Mesenchymal stem cell (in vitro differentiated cells and primary cell): Measurements from ENCODE around the gene C19orf73.
A peak's percentile ranks its signal among the peaks of the same experiment; 100 is the strongest.

Source experiments
- DNase-seq: peaks from one replicate; pipeline ENCODE4 v3.0.0-alpha.2; 2013
- H2AFZ ChIP-seq: one replicate; pipeline ENCODE4 v1.6.1; 2013; ENCODE audit warnings: low read depth, mild to moderate bottlenecking, control low read depth, inconsistent platforms, low read length, moderate library complexity
- H2AK5ac ChIP-seq: 2 replicates; pipeline ENCODE4 v1.6.1; 2013; ENCODE audit warnings: low read length, moderate library complexity, mild to moderate bottlenecking, inconsistent platforms; ENCODE audit not compliant: severe bottlenecking
- H2BK120ac ChIP-seq: one replicate; pipeline ENCODE4 v1.6.1; 2013; ENCODE audit warnings: low read depth, mild to moderate bottlenecking, inconsistent platforms, low read length, moderate library complexity
- H2BK12ac ChIP-seq, 2 experiments: one replicate each; pipeline ENCODE4 v1.6.1; 2013; ENCODE audit warnings: inconsistent platforms in 2 of 2, low read length in 2 of 2, mild to moderate bottlenecking in 2 of 2, moderate library complexity in 2 of 2, control low read depth in 1 of 2
- H2BK15ac ChIP-seq: one replicate; pipeline ENCODE4 v1.6.1; 2013; ENCODE audit warnings: mild to moderate bottlenecking, low read depth, inconsistent platforms; ENCODE audit not compliant: poor library complexity, severe bottlenecking
- H2BK5ac ChIP-seq: 2 replicates; pipeline ENCODE4 v1.6.1; 2013; ENCODE audit warnings: low read depth, mild to moderate bottlenecking, low read length, control low read depth, inconsistent platforms; ENCODE audit not compliant: poor library complexity, severe bottlenecking
- H3K14ac ChIP-seq, 2 experiments: one replicate each; pipeline ENCODE4 v1.6.1; 2013; ENCODE audit warnings: inconsistent platforms in 2 of 2, low read length in 2 of 2, control low read depth in 1 of 2, mild to moderate bottlenecking in 1 of 2, moderate library complexity in 1 of 2
- H3K18ac ChIP-seq, 2 experiments: one replicate each; pipeline ENCODE4 v1.6.1; 2013; ENCODE audit warnings: inconsistent platforms in 2 of 2, low read length in 2 of 2, control low read depth in 1 of 2, low read depth in 1 of 2, mild to moderate bottlenecking in 1 of 2
- H3K23ac ChIP-seq, 2 experiments: one replicate each; pipeline ENCODE4 v1.6.1; 2013; ENCODE audit warnings: inconsistent platforms in 2 of 2, low read length in 2 of 2, mild to moderate bottlenecking in 2 of 2, moderate library complexity in 2 of 2, control low read depth in 1 of 2
- H3K27ac ChIP-seq: 2 replicates; pipeline ENCODE4 v1.5.1; 2013; ENCODE audit warnings: mild to moderate bottlenecking, moderate library complexity, low read length, control low read depth, inconsistent platforms; ENCODE audit not compliant: poor library complexity, severe bottlenecking
- H3K27me3 ChIP-seq, 2 experiments: 2 replicates each; pipeline versions ENCODE4 v1.6.1 to v1.7.0; 2013; ENCODE audit warnings: low read length in 2 of 2, mild to moderate bottlenecking in 2 of 2, moderate library complexity in 2 of 2, control low read depth in 1 of 2, inconsistent platforms in 1 of 2; ENCODE audit not compliant: control insufficient read depth in 1 of 2, insufficient read depth in 1 of 2
- H3K36me3 ChIP-seq, 2 experiments: 2 replicates each; pipeline versions ENCODE4 v1.6.1 to v1.7.0; 2013; ENCODE audit warnings: low read length in 2 of 2, control low read depth in 1 of 2, inconsistent platforms in 1 of 2, low read depth in 1 of 2, mild to moderate bottlenecking in 1 of 2; ENCODE audit not compliant: insufficient read depth in 2 of 2, control insufficient read depth in 1 of 2
- H3K4ac ChIP-seq, 2 experiments: one replicate each; pipeline ENCODE4 v1.6.1; 2013; ENCODE audit warnings: inconsistent platforms in 2 of 2, low read length in 2 of 2, mild to moderate bottlenecking in 2 of 2, moderate library complexity in 2 of 2, control low read depth in 1 of 2, low read depth in 1 of 2
- H3K4me1 ChIP-seq: 2 replicates; pipeline ENCODE4 v1.6.1; 2013; ENCODE audit warnings: low read depth, low read length, control low read depth; ENCODE audit not compliant: control insufficient read depth, insufficient read depth
- H3K4me2 ChIP-seq: 2 replicates; pipeline ENCODE4 v1.6.1; 2013; ENCODE audit warnings: low read length, mild to moderate bottlenecking, inconsistent platforms; ENCODE audit not compliant: poor library complexity, severe bottlenecking
- H3K4me3 ChIP-seq, 2 experiments: 2 replicates each; pipeline versions ENCODE4 v1.5.1 to v1.7.0; 2013; ENCODE audit warnings: low read length in 2 of 2, mild to moderate bottlenecking in 2 of 2, control low read depth in 1 of 2, low read depth in 1 of 2; ENCODE audit not compliant: insufficient read depth in 1 of 2
- H3K79me1 ChIP-seq: replicated peaks from 2 replicates; pipeline ENCODE4 v1.6.1; 2013; ENCODE audit warnings: mild to moderate bottlenecking, control low read depth, low read length, inconsistent platforms; ENCODE audit not compliant: poor library complexity, severe bottlenecking
- H3K9ac ChIP-seq: 2 replicates; pipeline ENCODE4 v1.7.0; 2013; ENCODE audit warnings: mild to moderate bottlenecking, low read length, moderate library complexity
- H3K9me3 ChIP-seq: 2 replicates; pipeline ENCODE4 v1.7.0; 2013; ENCODE audit warnings: mild to moderate bottlenecking, low read length; ENCODE audit not compliant: control insufficient read depth
- H4K8ac ChIP-seq: one replicate; pipeline ENCODE4 v1.6.1; 2013; ENCODE audit warnings: inconsistent platforms, mild to moderate bottlenecking, low read length, moderate library complexity
- H4K91ac ChIP-seq: one replicate; pipeline ENCODE4 v1.6.1; 2013; ENCODE audit warnings: mild to moderate bottlenecking, low read length, inconsistent platforms
- WGBS: methylation state at CpG from one replicate; pipeline ENCODE4 v1.1.7; 2013; ENCODE audit warnings: mixed read lengths; 5-methylcytosine and 5-hydroxymethylcytosine counted together

Gene C19orf73

DNA sequence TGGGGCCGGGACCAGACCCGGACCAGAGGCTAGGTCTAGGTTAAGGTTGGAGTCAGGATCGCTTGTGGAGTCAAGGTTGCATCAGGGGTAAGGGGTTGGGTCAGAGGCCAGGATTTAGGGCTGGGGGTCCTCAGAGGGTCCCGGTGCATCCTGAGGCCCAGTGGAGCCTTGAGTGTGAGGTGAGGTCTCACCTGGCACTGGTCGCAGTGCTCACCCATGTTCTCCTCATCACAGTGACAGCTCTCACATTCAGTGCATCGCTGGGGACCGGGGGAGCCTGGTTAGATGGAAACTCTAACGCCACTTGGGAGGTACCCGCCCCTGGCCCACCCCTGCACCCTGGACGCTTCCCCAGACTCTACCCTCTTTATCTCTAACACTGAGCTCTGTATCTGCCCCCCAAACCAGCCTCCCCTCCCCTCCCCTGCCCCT, 33.2 kb upstream of the C19orf73 start:
- no peak overlapping the region for H2AK5ac ChIP-seq
- H3K4me1 ChIP-seq, result peaks cover 24% of the 10 kb centered on the region
- no peak overlapping the region for H3K23ac ChIP-seq
- no peak for DNase-seq
- no peaks in the 10 kb centered on the region for H3K9me3 ChIP-seq
- H3K14ac ChIP-seq, result no peak overlapping the region
- H4K8ac ChIP-seq, result no peak overlapping the region
- H4K91ac ChIP-seq, result no peak overlapping the region
- H3K9ac ChIP-seq, result no peak overlapping the region
- no peak overlapping the region for H3K4me2 ChIP-seq
- H3K4me3 ChIP-seq, result no peak overlapping the region
- peaks cover 15 to 23% of the 10 kb centered on the region in 2 experiments for H3K27me3 ChIP-seq
- H2BK5ac ChIP-seq, result no peak overlapping the region
- H2AFZ ChIP-seq, result no peak overlapping the region
- no peak overlapping the region for H2BK120ac ChIP-seq
- no peaks in the 10 kb centered on the region for H3K79me1 ChIP-seq
- no peak overlapping the region for H2BK12ac ChIP-seq
- no peak overlapping the region for H2BK15ac ChIP-seq
- 31% methylated on average over 10 of the region's 10 CpGs for WGBS
- H3K36me3 ChIP-seq, result no peaks in the 10 kb centered on the region
- no peak overlapping the region for H3K4ac ChIP-seq
- no peak overlapping the region for H3K27ac ChIP-seq
- H3K18ac ChIP-seq, result no peak overlapping the region

DNA sequence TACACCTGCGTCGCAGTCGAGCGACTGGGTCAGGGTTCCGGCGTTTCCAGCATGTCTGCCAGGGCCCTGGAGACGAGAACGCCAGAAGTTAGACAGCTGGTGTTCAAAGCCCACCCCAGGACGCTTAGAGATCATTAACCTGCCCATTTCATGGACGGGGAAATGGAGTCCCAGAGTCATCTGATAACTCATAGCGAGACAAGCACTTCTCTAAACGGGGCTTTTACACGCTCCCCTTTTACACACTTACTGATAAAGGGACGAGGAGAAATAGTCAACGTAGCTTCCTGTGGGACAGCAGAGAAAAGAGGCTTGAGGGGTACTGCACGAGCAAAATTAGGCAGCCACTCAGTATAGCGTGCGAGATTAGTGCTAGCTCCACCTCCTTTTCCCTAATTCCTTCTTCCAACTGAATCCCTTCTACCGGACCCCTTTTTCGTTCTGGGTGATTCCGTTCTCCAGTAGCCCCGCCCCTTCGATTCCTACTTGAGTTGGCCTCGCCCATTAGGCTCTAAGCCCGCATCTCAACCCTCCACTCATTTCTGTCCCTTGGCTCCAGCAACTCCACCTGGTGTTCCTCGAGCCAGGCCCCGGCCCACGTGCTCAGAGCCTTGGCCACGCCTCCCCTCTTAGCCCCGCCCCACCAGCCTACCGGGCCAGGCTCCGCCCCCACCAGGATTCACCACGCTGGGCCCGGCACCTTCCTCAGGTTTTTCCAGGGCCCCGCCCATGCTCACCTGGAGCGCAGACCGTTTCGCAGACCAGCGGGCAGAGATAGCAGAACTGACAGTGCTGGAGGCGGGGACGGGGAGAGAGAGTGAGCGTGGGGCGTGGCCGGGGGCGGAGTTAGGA, 32.5 kb upstream of the C19orf73 start:
- peak; percentile 60 for DNase-seq
- Histone ChIP-seq H3K18ac (no peak overlapping the region), H4K8ac (no peak overlapping the region), H3K23ac (no peak overlapping the region), H2BK120ac (no peak overlapping the region), H3K79me1 (no peaks in the 10 kb centered on the region), H3K36me3 (no peaks in the 10 kb centered on the region), H4K91ac (no peak overlapping the region), H2AK5ac (no peak overlapping the region), H3K14ac (no peak overlapping the region), H3K27me3 (peaks cover 15 to 23% of the 10 kb centered on the region in 2 experiments), H3K9ac (no peak overlapping the region), H2BK15ac (peak overlapping the region; percentile 37), H2BK12ac (no peak overlapping the region), H2BK5ac (no peak overlapping the region), H3K4ac (no peak overlapping the region), H3K9me3 (no peaks in the 10 kb centered on the region), H3K4me1 (peaks cover 24% of the 10 kb centered on the region), H3K4me2 (no peak overlapping the region), H3K4me3 (peak overlapping the region in 1 of 2 experiments; percentile 99), H2AFZ (no peak overlapping the region), H3K27ac (no peak overlapping the region)
- 13% methylated on average over 45 of the region's 45 CpGs for WGBS

DNA sequence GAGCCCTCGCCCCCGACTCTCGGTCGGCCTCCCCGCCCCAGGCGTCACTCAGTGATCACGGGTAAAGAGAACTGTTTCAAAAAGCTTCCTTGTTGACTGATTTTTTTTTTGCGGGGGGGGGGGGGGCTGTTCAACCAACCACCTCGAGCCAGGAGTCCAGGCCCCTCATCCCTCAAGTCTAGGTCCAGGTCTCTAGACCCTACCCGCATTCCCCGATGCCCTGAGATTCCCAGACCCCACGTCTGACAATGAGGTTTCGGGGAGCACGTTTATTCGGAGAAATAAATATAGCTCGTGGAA, 32.0 kb upstream of the C19orf73 start:
- Histone ChIP-seq H3K36me3 (no peaks in the 10 kb centered on the region), H4K8ac (peak overlapping the region; percentile 87), H3K23ac (peak overlapping the region in 1 of 2 experiments; percentile 78)

DNA sequence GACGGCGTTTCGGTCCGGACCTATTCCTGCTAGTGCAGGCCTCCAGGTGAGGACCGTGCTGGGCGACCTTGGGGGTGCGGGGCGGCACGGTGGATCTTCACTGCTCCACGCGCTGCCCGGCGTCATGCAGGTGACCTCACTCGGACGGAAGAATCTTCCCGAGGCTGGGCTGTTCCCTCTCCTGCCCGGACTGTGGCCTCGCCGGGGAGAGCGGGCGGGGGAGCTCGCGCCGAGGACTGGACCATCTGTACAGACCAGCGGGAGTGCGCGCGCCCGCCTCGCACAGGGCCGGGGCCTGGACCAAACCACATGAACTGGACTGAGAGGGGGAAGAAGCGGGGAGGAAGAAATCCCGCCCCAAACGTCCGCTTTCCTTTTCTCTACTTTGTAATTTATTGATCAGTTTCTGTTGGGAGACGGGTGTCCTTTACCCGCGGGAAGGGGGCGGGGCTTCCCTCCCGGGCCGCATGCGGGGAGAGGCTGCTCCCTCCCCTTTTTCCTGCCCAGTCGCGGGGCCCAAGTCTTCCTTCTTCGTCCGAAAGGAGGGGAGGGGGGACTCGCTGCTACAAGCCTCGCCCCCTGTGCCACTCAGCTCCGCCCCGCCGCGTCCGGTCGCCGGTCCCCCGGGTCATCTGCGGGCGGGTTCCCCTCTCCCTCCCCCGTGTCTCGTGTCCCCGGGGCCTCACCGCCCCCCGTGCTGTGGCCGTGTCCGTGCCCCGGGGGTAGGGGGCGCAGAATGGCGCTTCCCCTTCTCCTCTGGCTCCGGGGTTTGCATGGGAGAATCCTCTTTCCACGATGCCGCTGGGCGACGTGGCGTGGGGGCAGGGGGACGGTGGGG, 31.4 kb upstream of the C19orf73 start:
- peak overlapping the region; percentile 80 for H2AFZ ChIP-seq
- H3K23ac ChIP-seq, result peak overlapping the region; percentile 43 to 78
- peak overlapping the region; percentile 87 for H4K8ac ChIP-seq
- peak; percentile 91 for DNase-seq
- H3K27ac ChIP-seq, result no peak overlapping the region
- H2BK12ac ChIP-seq, result peak overlapping the region; percentile 69 to 75
- peak overlapping the region; percentile 91 for H4K91ac ChIP-seq
- H2BK5ac ChIP-seq, result peak overlapping the region; percentile 5
- H3K79me1 ChIP-seq, result no peaks in the 10 kb centered on the region
- H3K9me3 ChIP-seq, result no peaks in the 10 kb centered on the region
- H3K4me2 ChIP-seq, result peak overlapping the region; percentile 75
- no peak overlapping the region for H2AK5ac ChIP-seq
- WGBS, result under 1% methylated on average over 46 of the region's 75 CpGs
- H3K14ac ChIP-seq, result peak overlapping the region in 1 of 2 experiments; percentile 78
- H3K27me3 ChIP-seq, result peaks cover 4 to 16% of the 10 kb centered on the region in 2 experiments
- peak overlapping the region; percentile 91 for H2BK15ac ChIP-seq
- peak overlapping the region; percentile 94 to 96 for H3K18ac ChIP-seq
- peak overlapping the region; percentile 76 to 88 for H3K4ac ChIP-seq
- H3K9ac ChIP-seq, result peak overlapping the region; percentile 93
- peaks cover 33% of the 10 kb centered on the region for H3K4me1 ChIP-seq
- peak overlapping the region; percentile 65 to 99 for H3K4me3 ChIP-seq
- peak overlapping the region; percentile 81 for H2BK120ac ChIP-seq
- H3K36me3 ChIP-seq, result no peaks in the 10 kb centered on the region

More for the DNA sequence above, 32.0 kb upstream of the C19orf73 start:
- H2BK5ac ChIP-seq, result no peak overlapping the region
- peak overlapping the region; percentile 93 for H3K9ac ChIP-seq
- H3K27ac ChIP-seq, result no peak overlapping the region
- DNase-seq, result no peak
- peak overlapping the region in 1 of 2 experiments; percentile 78 for H3K14ac ChIP-seq
- peaks cover 29% of the 10 kb centered on the region for H3K4me1 ChIP-seq
- H3K4me2 ChIP-seq, result peak overlapping the region; percentile 75
- H3K79me1 ChIP-seq, result no peaks in the 10 kb centered on the region
- H2BK120ac ChIP-seq, result peak overlapping the region; percentile 81
- H2BK12ac ChIP-seq, result peak overlapping the region in 1 of 2 experiments; percentile 69
- peak overlapping the region; percentile 65 to 99 for H3K4me3 ChIP-seq
- H3K18ac ChIP-seq, result peak overlapping the region; percentile 85 to 96
- peaks cover 9 to 19% of the 10 kb centered on the region in 2 experiments for H3K27me3 ChIP-seq
- H2BK15ac ChIP-seq, result peak overlapping the region; percentile 91
- WGBS, result 20% methylated on average over 9 of the region's 16 CpGs
- peak overlapping the region; percentile 58 to 76 for H3K4ac ChIP-seq
- peak overlapping the region; percentile 80 for H2AFZ ChIP-seq
- no peaks in the 10 kb centered on the region for H3K9me3 ChIP-seq
- no peak overlapping the region for H2AK5ac ChIP-seq
- peak overlapping the region; percentile 91 for H4K91ac ChIP-seq
